K562 (cell line): ENCODE measurements around the gene NFE2. TPM values are rescaled to one million over a fixed set of nuclear protein-coding genes. Genes with fewer than 3 reads are reported as not detected.

Experiments used
- ATAC-seq: fragments of 200-7000 bp; cut with Tn5 transposase; 3 replicates; pipeline ENCODE4 v1.9.1; 2020; ENCODE audit warnings: moderate library complexity
- BruUV-seq: library from RNA; stranded (reverse); fragments of 400-500 nt; replicated peaks from 2 replicates; lab custom pipeline; 2021; lab: Mats Ljungman, UMichigan
- CTCF ChIA-PET: fragments of 300-600 bp; formaldehyde crosslinking; extraction: SDS; loops from one replicate; lab custom pipeline; 2021; ENCODE audit warnings: low intra/inter-chr PET ratio; lab: Yijun Ruan, JAX
- POLR2A ChIA-PET: fragments of 300-600, 350-650 bp; sonication (Branson Sonifier 250); formaldehyde crosslinking; extraction: SDS; loops from one replicate; lab custom pipeline; 2021; ENCODE audit warnings: antibody characterized with exemption, inconsistent platforms; lab: Yijun Ruan, JAX
- DNase-seq, 4 experiments: peaks; one replicate each; pipeline versions ENCODE4 v3.0.0 to v3.0.0-alpha.2; 2011 to 2018; ENCODE audit warnings: low spot score in 3 of 4, mixed read lengths in 3 of 4; ENCODE audit errors: extremely low read depth in 1 of 4
- FAIRE-seq: peaks from 2 replicates; lab custom pipeline; 2011; peaks lifted over from hg19 to GRCh38; lab: Jason Lieb, UNC
- H2AFZ ChIP-seq: 2 replicates; pipeline ENCODE4 v1.6.0; 2011; ENCODE audit warnings: low read depth, low read length, control low read depth, inconsistent platforms
- H3K27ac ChIP-seq: fragments of 200-600 bp; 3 replicates; pipeline ENCODE4 v1.8.0; 2011; ENCODE audit warnings: low read depth, mild to moderate bottlenecking, control low read depth, inconsistent platforms, low read length, moderate library complexity, mixed read lengths; ENCODE audit errors: extremely low read depth
- H3K27me3 ChIP-seq, 2 experiments: fragments of 300-600 bp in 1 of 2; 2 replicates in 1 of 2; 3 replicates in 1 of 2; pipeline versions ENCODE4 v1.6.0 to v1.8.0; 2011; ENCODE audit warnings: inconsistent platforms in 2 of 2, low read length in 2 of 2, mild to moderate bottlenecking in 1 of 2, mixed read lengths in 1 of 2, moderate library complexity in 1 of 2; ENCODE audit not compliant: control insufficient read depth in 2 of 2, insufficient read depth in 2 of 2
- H3K36me3 ChIP-seq: fragments of 300-600 bp; 3 replicates; pipeline ENCODE4 v1.8.0; 2011; ENCODE audit warnings: mild to moderate bottlenecking, low read length, inconsistent platforms; ENCODE audit not compliant: control insufficient read depth, insufficient read depth
- H3K4me1 ChIP-seq, 2 experiments: fragments of 200-600 bp in 1 of 2; replicated peaks in 1 of 2; 2 replicates in 1 of 2; 3 replicates in 1 of 2; pipeline versions ENCODE4 v1.5.1 to v1.8.0; 2011; ENCODE audit warnings: inconsistent platforms in 2 of 2, low read length in 2 of 2, mild to moderate bottlenecking in 1 of 2, mixed read lengths in 1 of 2, moderate library complexity in 1 of 2; ENCODE audit not compliant: control insufficient read depth in 2 of 2, insufficient read depth in 2 of 2
- H3K4me2 ChIP-seq: 2 replicates; pipeline ENCODE4 v1.6.1; 2011; ENCODE audit warnings: low read length, control low read depth, inconsistent platforms, mixed read lengths; ENCODE audit not compliant: insufficient read depth
- H3K4me3 ChIP-seq: fragments of 200-600 bp; sonication (generic), shearing (Covaris generic); 2 replicates; pipeline ENCODE4 v1.5.1; 2016; ENCODE audit warnings: control low read depth, inconsistent platforms
- H3K79me2 ChIP-seq: fragments of 200-600 bp; 3 replicates; pipeline ENCODE4 v1.8.0; 2011; ENCODE audit warnings: low read length, inconsistent platforms; ENCODE audit not compliant: control insufficient read depth, insufficient read depth
- H3K9ac ChIP-seq, 2 experiments: 2 replicates each; pipeline versions ENCODE4 v1.6.0 to v1.6.1; 2011; ENCODE audit warnings: low read depth in 2 of 2, low read length in 2 of 2, control low read depth in 1 of 2, inconsistent platforms in 1 of 2, mild to moderate bottlenecking in 1 of 2, mixed read lengths in 1 of 2; ENCODE audit not compliant: insufficient read depth in 1 of 2
- H3K9me1 ChIP-seq: one replicate; pipeline ENCODE4 v1.6.0; 2011; ENCODE audit warnings: inconsistent platforms, mild to moderate bottlenecking, low read length, moderate library complexity; ENCODE audit not compliant: control insufficient read depth, insufficient read depth
- H3K9me3 ChIP-seq: replicated peaks from 2 replicates; pipeline ENCODE4 v1.5.1; 2011; ENCODE audit warnings: low read depth, low read length, inconsistent platforms; ENCODE audit not compliant: control insufficient read depth, insufficient read depth
- H4K20me1 ChIP-seq: replicated peaks from 2 replicates; pipeline ENCODE4 v1.6.1; 2011; ENCODE audit warnings: low read length, inconsistent platforms, mixed read lengths; ENCODE audit not compliant: control insufficient read depth, insufficient read depth
- C11orf30 ChIP-seq: fragments of 450-650 bp; IDR thresholded peaks from 2 replicates; pipeline ENCODE4 v1.6.1; 2016; ENCODE audit warnings: low read depth, mild to moderate bottlenecking
- CHD1 ChIP-seq: fragments of 200-600 bp; sonication (generic); IDR thresholded peaks from one replicate; pipeline ENCODE4 v1.6.1; 2012; ENCODE audit warnings: mild to moderate bottlenecking, moderate library complexity, low read length, inconsistent platforms
- DPF2 ChIP-seq: fragments of 450-650 bp; IDR thresholded peaks from 2 replicates; pipeline ENCODE4 v1.6.1; 2016
- NCOA6 ChIP-seq: fragments of 450-650 bp; IDR thresholded peaks from 2 replicates; pipeline ENCODE4 v1.6.1; 2017; ENCODE audit warnings: mild to moderate bottlenecking
- PBX2 ChIP-seq, 2 experiments: IDR thresholded peaks in 1 of 2; conservative IDR thresholded peaks in 1 of 2; 2 replicates each; pipeline ENCODE4 v1.6.1; 2016; ENCODE audit warnings: low read depth in 2 of 2, mild to moderate bottlenecking in 1 of 2, missing compliant biosample characterization in 1 of 2, missing genetic modification characterization in 1 of 2, moderate library complexity in 1 of 2
- PHTF2 ChIP-seq: fragments of 250-450 bp; sonication (Bioruptor Pico); IDR thresholded peaks from 2 replicates; pipeline ENCODE4 v1.5.0; 2021; ENCODE audit warnings: mild to moderate bottlenecking
- ZNF232 ChIP-seq: sonication (generic); formaldehyde crosslinking; IDR thresholded peaks from 2 replicates; pipeline ENCODE4 v1.8.0; 2022; ENCODE audit warnings: mild to moderate bottlenecking, missing genetic modification reagents
- ZNF589 ChIP-seq: fragments of 200-800 bp; sonication (Bioruptor generic); IDR thresholded peaks from 2 replicates; pipeline ENCODE4 v1.6.1; 2016; ENCODE audit warnings: low read depth, missing genetic modification characterization, missing compliant biosample characterization
- WGBS: fragments of 100-300 bp; shearing (Covaris generic); methylation state at CpG from one replicate; pipeline ENCODE4 v1.1.6; 2016; ENCODE audit warnings: low coverage, mixed read lengths; ENCODE audit not compliant: insufficient coverage; ENCODE audit errors: missing lambda C conversion rate; 5-methylcytosine and 5-hydroxymethylcytosine counted together
- in situ Hi-C: fragments of 300-500 bp; cut with MboI; formaldehyde crosslinking; loops from 4 replicates; pipeline ENCODE4 v1.15.0; 2018; ENCODE audit warnings: inconsistent platforms, mixed read lengths
- intact Hi-C: fragments of 100-400 bp; cut with micrococcal nuclease; formaldehyde crosslinking; loops from 2 replicates; pipeline ENCODE4 v1.14.2; 2022
- polyA plus RNA-seq, 8 experiments: library from polyadenylated mRNA; depleted of rRNA in 4 of 8; stranded (reverse) in 5 of 8; unstranded in 3 of 8; fragments of >200 nt; fragmentation: Nextera tagmentation in 2 of 8; fragmentation: Illumina TruSeq in 1 of 8; extraction: Ambion mirVana in 2 of 8; extraction: Trizol in 1 of 8; gene quantifications; 2 replicates each; pipeline versions ENCODE4 v1.2.1 to v1.2.3, GENCODE V29; 2011 to 2014; ENCODE audit warnings: inconsistent platforms in 1 of 8, missing spikeins in 1 of 8
- total RNA-seq, 7 experiments: library from RNA; depleted of rRNA in 6 of 7; stranded (reverse); fragments of >200 nt in 6 of 7; fragmentation: Illumina TruSeq in 2 of 7; extraction: Trizol in 2 of 7; gene quantifications; 2 replicates each; pipeline versions ENCODE4 v1.2.1 to v1.2.3, GENCODE V29; 2011 to 2021; ENCODE audit warnings: low replicate concordance in 1 of 7

Gene NFE2
- total and polyA plus RNA-seq, 9 of the 15 experiments (the other 6 are each of a cell fraction or from before 2014, with no cell fraction given): 12.3 to 282 (median 208) TPM

- no peaks in the 10 kb centered on the region for H4K20me1 ChIP-seq
- peaks cover 18 to 31% of the 10 kb centered on the region in 2 experiments for H3K4me1 ChIP-seq
- H3K9ac ChIP-seq: peak overlapping the region; percentile 16 to 79; a peak in 2 of 4 replicates
- CTCF ChIA-PET: no interaction called here
- H3K4me3 ChIP-seq: no peak overlapping the region; the same call in 1 of the 2 replicates
- no peak for ATAC-seq
- WGBS: 37% methylated on average over 8 of the region's 8 CpGs
- H3K9me3 ChIP-seq: no peaks in the 10 kb centered on the region
- H3K4me2 ChIP-seq: peak overlapping the region; percentile 60
- DNase-seq: peak in 1 of 4 experiments; percentile 4
- TF ChIP-seq ZNF589 (CRISPR knock-in tag) (0 out of 2 replicates have a peak, but pooled peaks have one; percentile 1), DPF2 (0 out of 2 replicates have a peak, but pooled peaks have one; percentile 6), NCOA6 (no peak)
- peak overlapping the region; percentile 19; the same call in 2 of the 3 replicates for H3K27ac ChIP-seq
- no peaks in the 10 kb centered on the region for H3K9me1 ChIP-seq
- POLR2A ChIA-PET: interaction anchor here (1.2 kb wide), 1 partner anchor 8 kb away, joined by 5 read pairs; no protein-coding TSS in a partner anchor
- peaks cover 36% of the 10 kb centered on the region for H3K36me3 ChIP-seq
- intact Hi-C loops: no loop called here
- H3K27me3 ChIP-seq: no peaks in the 10 kb centered on the region
- no TSS peak for BruUV-seq
- no peak for FAIRE-seq
- peaks cover 70% of the 10 kb centered on the region for H3K79me2 ChIP-seq
- in situ Hi-C loops: no loop called here
- H2AFZ ChIP-seq: no peak overlapping the region
Observed at GRCh38 chr12:54257332-54257731, 43.5 kb downstream of the NFE2 start.

GRCh38 chr12:54253240-54253639 is 47.6 kb downstream of the NFE2 start:
- Histone ChIP-seq H4K20me1 (no peaks in the 10 kb centered on the region), H3K9ac (no peak overlapping the region), H3K4me1 (peaks cover 0 to 13% of the 10 kb centered on the region in 2 experiments; a peak in 4 of 5 replicates), H3K4me2 (no peak overlapping the region), H3K27ac (no peak overlapping the region), H3K27me3 (no peaks in the 10 kb centered on the region), H3K9me1 (no peaks in the 10 kb centered on the region), H3K9me3 (no peaks in the 10 kb centered on the region), H3K4me3 (no peak overlapping the region), H3K36me3 (peaks cover 60% of the 10 kb centered on the region), H3K79me2 (peaks cover 43% of the 10 kb centered on the region), H2AFZ (no peak overlapping the region)
- ATAC-seq: no peak
- WGBS: 91% methylated on average over 4 of the region's 4 CpGs
- no TSS peak for BruUV-seq
- ChIA-PET CTCF (no interaction called here), POLR2A (interaction anchor here (0.7 to 1.9 kb wide), 4 partner anchors 9 to 34 kb away, joined by 3 to 4 read pairs (median 4); no protein-coding TSS in a partner anchor)
- FAIRE-seq: no peak
- intact Hi-C loops: no loop called here
- in situ Hi-C loops: no loop called here
- no peak for DNase-seq
- TF ChIP-seq PHTF2 (CRISPR knock-in tag) (no peak), CHD1 (no peak), PBX2 (CRISPR knock-in tag; IDR thresholded peaks at IDR 0.05; ENCODE audit: low read depth) (no peak), PBX2 (tag; conservative IDR thresholded peaks at IDR 0.05; ENCODE audit: low read depth) (no peak), ZNF232 (CRISPR knock-in tag) (no peak), C11orf30 (no peak)
